ENCODE measurements around the gene TMEM63A.

Gene TMEM63A

GRCh38 chr1:225855503-225856300, 26.5 kb downstream of the TMEM63A start:
- DNase-seq (ENCODE audit: low read depth) = no peak

GRCh38 chr1:225853441-225853840, 28.7 kb downstream of the TMEM63A start:
- no peak for TF ChIP-seq CTCF (conservative IDR thresholded peaks at IDR 0.05; ENCODE audit: low read length)
- no peak for DNase-seq (ENCODE audit: low read depth)
- no peak overlapping the region for H3K4me3 ChIP-seq (ENCODE audit: low read length)

More at GRCh38 chr1:225855503-225856300, 26.5 kb downstream of the TMEM63A start:
- TF ChIP-seq CTCF (conservative IDR thresholded peaks at IDR 0.05; ENCODE audit: low read length) = no peak
- no peak overlapping the region for H3K4me3 ChIP-seq (ENCODE audit: low read length)

GRCh38 chr1:225852413-225853124, 29.6 kb downstream of the TMEM63A start:
- DNase-seq (ENCODE audit: low read depth) = no peak
- no peak for TF ChIP-seq CTCF (conservative IDR thresholded peaks at IDR 0.05; ENCODE audit: low read length)
- no peak overlapping the region for H3K4me3 ChIP-seq (ENCODE audit: low read length)

GRCh38 chr1:225851805-225852204, 30.4 kb downstream of the TMEM63A start:
- TF ChIP-seq CTCF (conservative IDR thresholded peaks at IDR 0.05; ENCODE audit: low read length) = no peak
- no peak overlapping the region for H3K4me3 ChIP-seq (ENCODE audit: low read length)
- DNase-seq (ENCODE audit: low read depth) = no peak

GRCh38 chr1:225850370-225850769, 31.8 kb downstream of the TMEM63A start:
- H3K4me3 ChIP-seq (ENCODE audit: low read length) = no peak overlapping the region
- DNase-seq (ENCODE audit: low read depth) = no peak

GRCh38 chr1:225849925-225850324, 32.3 kb downstream of the TMEM63A start:
- no peak for TF ChIP-seq CTCF (conservative IDR thresholded peaks at IDR 0.05; ENCODE audit: low read length)
- no peak for DNase-seq (ENCODE audit: low read depth)

More at GRCh38 chr1:225850370-225850769, 31.8 kb downstream of the TMEM63A start:
- TF ChIP-seq CTCF (conservative IDR thresholded peaks at IDR 0.05; ENCODE audit: low read length) = no peak

More at GRCh38 chr1:225849925-225850324, 32.3 kb downstream of the TMEM63A start:
- no peak overlapping the region for H3K4me3 ChIP-seq (ENCODE audit: low read length)

All from AG10803 (cell line).